Coronary artery (tissue), 2 donors: ENCODE results near the gene AGTRAP.

Experiments used
- DNase-seq: peaks from one replicate; pipeline ENCODE4 v3.0.0-alpha.2; 2017; ENCODE audit warnings: low spot score
- H3K27ac ChIP-seq, 2 donors: fragments of 200-600 bp; sonication (generic); one replicate each; pipeline ENCODE4 v1.5.1; 2016 to 2019
- H3K4me3 ChIP-seq: fragments of 200-600 bp; sonication (generic); 2 replicates; pipeline ENCODE4 v1.5.1; 2016; ENCODE audit warnings: mild to moderate bottlenecking, moderate library complexity
- CTCF ChIP-seq: fragments of 200-600 bp; sonication (generic); IDR thresholded peaks from one replicate; pipeline ENCODE4 v1.5.1; 2019; ENCODE audit warnings: antibody characterized with exemption

AGTRAP gene

GRCh38 chr1:11761988-11762406, 26.1 kb downstream of the AGTRAP start, which contains the start of gene C1orf167:
Gene C1orf167, plus strand, starts transcription at chr1:11762193. Its CDS starts 2,208 bp downstream, at chr1:11764401.
- Histone ChIP-seq H3K27ac (no peak within 1 kb of the TSS), H3K4me3 (peak within 1 kb of the TSS; percentile 30)
- no peak for TF ChIP-seq CTCF
- no peak for DNase-seq

- DNase-seq: no peak
- no peak for TF ChIP-seq CTCF
- H3K27ac ChIP-seq: no peak overlapping the region
- H3K4me3 ChIP-seq: no peak overlapping the region
Observed at GRCh38 chr1:11764115-11764514, 28.2 kb downstream of the AGTRAP start.

GRCh38 chr1:11764519-11764918, 28.6 kb downstream of the AGTRAP start:
- no peak for DNase-seq
- no peak overlapping the region for H3K27ac ChIP-seq
- no peak overlapping the region for H3K4me3 ChIP-seq
- no peak for TF ChIP-seq CTCF

- no peak overlapping the region for H3K4me3 ChIP-seq
- no peak for TF ChIP-seq CTCF
- no peak overlapping the region for H3K27ac ChIP-seq
- DNase-seq: no peak
Observed at GRCh38 chr1:11765661-11766428, 29.9 kb downstream of the AGTRAP start.

- TF ChIP-seq CTCF: no peak
- Histone ChIP-seq H3K4me3 (no peak overlapping the region), H3K27ac (no peak overlapping the region)
- DNase-seq: no peak
Observed at GRCh38 chr1:11766429-11766776, 30.5 kb downstream of the AGTRAP start.

- TF ChIP-seq CTCF: no peak
- H3K4me3 ChIP-seq: no peak overlapping the region
- no peak for DNase-seq
- H3K27ac ChIP-seq: no peak overlapping the region
Observed at GRCh38 chr1:11767922-11768704, 32.2 kb downstream of the AGTRAP start.
